ENCODE measurements around the gene ZNF236. TPM values are rescaled to one million over a fixed set of nuclear protein-coding genes. Genes with fewer than 3 reads are reported as not detected.

Gene ZNF236
- total RNA-seq, 6 experiments from 2014 or later = 6.3 to 10.4 (median 8.1) TPM

- no peaks in the 10 kb centered on the region; the same call in 1 of the 2 replicates for H3K4me1 Mint-ChIP-seq (ENCODE audit: low read depth)
- TF ChIP-seq CTCF (IDR thresholded peaks at IDR 0.05) = no peak
- no peaks in the 10 kb centered on the region; the same call in 1 of the 2 replicates for H3K27me3 Mint-ChIP-seq (ENCODE audit: insufficient read depth)
- no peak for DNase-seq
- no peak overlapping the region for H3K4me3 Mint-ChIP-seq
- no peaks in the 10 kb centered on the region for H3K9me3 Mint-ChIP-seq
- H3K27ac Mint-ChIP-seq = no peak overlapping the region
- H3K36me3 Mint-ChIP-seq (ENCODE audit: low read depth) = peaks cover 8% of the 10 kb centered on the region
Measured at GRCh38 chr18:76814256-76814655, 8.1 kb upstream of the ZNF236 start.

- Mint-ChIP-seq H3K4me1 (ENCODE audit: low read depth) (peaks cover 14% of the 10 kb centered on the region), H3K9me3 (no peaks in the 10 kb centered on the region), H3K4me3 (no peak overlapping the region), H3K27ac (no peak overlapping the region), H3K27me3 (ENCODE audit: insufficient read depth) (no peaks in the 10 kb centered on the region), H3K36me3 (ENCODE audit: low read depth) (peaks cover 17% of the 10 kb centered on the region)
- DNase-seq = no peak
- TF ChIP-seq CTCF (IDR thresholded peaks at IDR 0.05) = no peak
Measured at GRCh38 chr18:76816127-76816526, 6.2 kb upstream of the ZNF236 start.

GRCh38 chr18:76817888-76818611 is 4.3 kb upstream of the ZNF236 start:
- DNase-seq = no peak
- Mint-ChIP-seq H3K27me3 (ENCODE audit: insufficient read depth) (peaks cover 3% of the 10 kb centered on the region; the same call in 1 of the 2 replicates), H3K4me1 (ENCODE audit: low read depth) (peaks cover 14% of the 10 kb centered on the region), H3K9me3 (no peaks in the 10 kb centered on the region), H3K27ac (no peak overlapping the region), H3K4me3 (no peak overlapping the region), H3K36me3 (ENCODE audit: low read depth) (peaks cover 17% of the 10 kb centered on the region)
- no peak for TF ChIP-seq CTCF (IDR thresholded peaks at IDR 0.05)

GRCh38 chr18:76819411-76820136 is 2.8 kb upstream of the ZNF236 start:
- Mint-ChIP-seq H3K4me1 (ENCODE audit: low read depth) (peaks cover 29% of the 10 kb centered on the region), H3K4me3 (peak overlapping the region; percentile 86), H3K27ac (no peak overlapping the region), H3K36me3 (ENCODE audit: low read depth) (peaks cover 17% of the 10 kb centered on the region), H3K27me3 (ENCODE audit: insufficient read depth) (peaks cover 3% of the 10 kb centered on the region; the same call in 1 of the 2 replicates), H3K9me3 (no peaks in the 10 kb centered on the region)
- no peak for DNase-seq
- TF ChIP-seq CTCF (IDR thresholded peaks at IDR 0.05) = no peak

GRCh38 chr18:76821356-76821874 is 942 bp upstream of the ZNF236 start:
- DNase-seq = no peak
- peaks cover 37% of the 10 kb centered on the region for H3K4me1 Mint-ChIP-seq (ENCODE audit: low read depth)
- H3K9me3 Mint-ChIP-seq = no peaks in the 10 kb centered on the region
- H3K36me3 Mint-ChIP-seq (ENCODE audit: low read depth) = peaks cover 12% of the 10 kb centered on the region; the same call in 1 of the 2 replicates
- H3K4me3 Mint-ChIP-seq = peak overlapping the region; percentile 86
- no peak for TF ChIP-seq CTCF (IDR thresholded peaks at IDR 0.05)
- H3K27me3 Mint-ChIP-seq (ENCODE audit: insufficient read depth) = peaks cover 3% of the 10 kb centered on the region; the same call in 1 of the 2 replicates
- peak overlapping the region; percentile 89 for H3K27ac Mint-ChIP-seq
